H1 (cell line): ENCODE results near the gene PSMD12.

Experiments
- ATF2 ChIP-seq: IDR thresholded peaks from 2 replicates; pipeline ENCODE4 v1.6.1; 2012; ENCODE audit warnings: low read length, inconsistent platforms
- CTCF ChIP-seq, 3 experiments: IDR thresholded peaks; 1 replicate in 2 of 3; 2 replicates in 1 of 3; pipeline versions ENCODE4 v1.5.1 to v1.6.1; 2011; ENCODE audit warnings: low read length in 3 of 3, mild to moderate bottlenecking in 3 of 3, inconsistent platforms in 2 of 3, low read depth in 1 of 3, moderate library complexity in 1 of 3; ENCODE audit not compliant: insufficient read depth in 1 of 3; ENCODE audit errors: control extremely low read depth in 1 of 3
- EZH2 ChIP-seq: fragments of 200-600 bp; sonication (generic); IDR thresholded peaks from 2 replicates; pipeline ENCODE4 v1.7.1; 2012; ENCODE audit warnings: low read depth, mild to moderate bottlenecking, moderate library complexity, low read length, inconsistent platforms; ENCODE audit not compliant: severe bottlenecking
- RFX5 ChIP-seq: IDR thresholded peaks from 2 replicates; pipeline ENCODE4 v1.6.1; 2011; ENCODE audit warnings: low read depth, low read length, improper control_type of control experiment, borderline replicate concordance

GRCh38 chr17:67414130-67414529 is 47.8 kb upstream of the PSMD12 start:
- TF ChIP-seq ATF2: no peak
- TF ChIP-seq EZH2: no peak
- TF ChIP-seq RFX5: no peak
- no peak for TF ChIP-seq CTCF (IDR thresholded peaks at IDR 0.05; ENCODE audit: control extremely low read depth in 1 of 3, insufficient read depth in 1 of 3, low read depth in 1 of 3, low read length in 3 of 3)
